Measurements from ENCODE around the gene FCHO1. TPM values are rescaled to one million over a fixed set of nuclear protein-coding genes. Genes with fewer than 3 reads are reported as not detected.

FCHO1 gene
- total and polyA plus RNA-seq, 10 of the 15 experiments (the other 5 are each of a cell fraction or from before 2014, with no cell fraction given): 0.14 to 45.8 (median 15.8) TPM

DNA sequence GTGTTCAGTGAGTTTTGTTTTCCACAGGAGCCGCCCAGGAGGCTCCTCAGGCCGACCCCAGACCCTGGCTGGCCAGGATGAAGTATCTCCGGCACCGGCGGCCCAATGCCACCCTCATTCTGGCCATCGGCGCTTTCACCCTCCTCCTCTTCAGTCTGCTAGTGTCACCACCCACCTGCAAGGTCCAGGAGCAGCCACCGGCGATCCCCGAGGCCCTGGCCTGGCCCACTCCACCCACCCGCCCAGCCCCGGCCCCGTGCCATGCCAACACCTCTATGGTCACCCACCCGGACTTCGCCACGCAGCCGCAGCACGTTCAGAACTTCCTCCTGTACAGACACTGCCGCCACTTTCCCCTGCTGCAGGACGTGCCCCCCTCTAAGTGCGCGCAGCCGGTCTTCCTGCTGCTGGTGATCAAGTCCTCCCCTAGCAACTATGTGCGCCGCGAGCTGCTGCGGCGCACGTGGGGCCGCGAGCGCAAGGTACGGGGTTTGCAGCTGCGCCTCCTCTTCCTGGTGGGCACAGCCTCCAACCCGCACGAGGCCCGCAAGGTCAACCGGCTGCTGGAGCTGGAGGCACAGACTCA lies 56.5 kb downstream of the FCHO1 start:
- in situ Hi-C loops (cut with MboI): no loop called here
- Histone ChIP-seq H3K36me3 (ENCODE audit: control insufficient read depth in 2 of 2, insufficient read depth in 2 of 2, low read length in 1 of 2) (no peaks in the 10 kb centered on the region), H3K9me3 (replicated peaks; ENCODE audit: control insufficient read depth, insufficient read depth, low read length) (no peaks in the 10 kb centered on the region), H4K20me1 (ENCODE audit: control insufficient read depth, insufficient read depth) (no peaks in the 10 kb centered on the region), H2AFZ (ENCODE audit: control insufficient read depth, low read depth, low read length) (no peak overlapping the region), H3K9ac (ENCODE audit: control insufficient read depth, insufficient read depth, low read length) (no peak overlapping the region), H3K79me2 (ENCODE audit: control insufficient read depth, insufficient read depth, low read length) (no peaks in the 10 kb centered on the region), H3K4me3 (no peak overlapping the region), H3K4me2 (ENCODE audit: control insufficient read depth, insufficient read depth) (no peak overlapping the region), H3K27ac (ENCODE audit: control insufficient read depth, insufficient read depth) (no peak overlapping the region), H3K4me1 (ENCODE audit: control insufficient read depth, insufficient read depth, low read length) (no peaks in the 10 kb centered on the region), H3K27me3 (replicated peaks in 1 of 2; ENCODE audit: control insufficient read depth in 2 of 2, insufficient read depth in 2 of 2, low read length in 1 of 2) (peaks cover 4% of the 10 kb centered on the region in 2 experiments; a peak in 3 of 4 replicates)
- ChIA-PET CTCF (interaction anchor here (1.0 kb wide), 1 partner anchor 49 kb away, joined by 3 read pairs; no protein-coding TSS in a partner anchor), POLR2A (no interaction called here), SMC1A (ENCODE audit: uncharacterized antibody, unreplicated experiment) (no interaction called here), RAD21 (ENCODE audit: unreplicated experiment) (no interaction called here)
- DNase-seq (ENCODE audit: low read depth, low spot score): no peak
- no TSS peak for BruUV-seq (replicated peaks)
- no peak for ATAC-seq
- no peak for FAIRE-seq
- intact Hi-C loops (cut with micrococcal nuclease; ENCODE audit: unreplicated experiment): no loop called here
- WGBS (ENCODE audit: insufficient coverage, insufficient replicate concordance, low lambda C conversion rate, missing lambda C conversion rate): 19% methylated on average over 34 of the region's 38 CpGs
- TF ChIP-seq ZZZ3 (IDR thresholded peaks at IDR 0.05; ENCODE audit: control insufficient read depth, insufficient read length, low read depth) (no peak), RCOR1 (conservative IDR thresholded peaks at IDR 0.05; ENCODE audit: low read depth, low read length) (no peak), RAD51 (IDR thresholded peaks at IDR 0.05) (no peak), SREBF2 (IDR thresholded peaks at IDR 0.05; ENCODE audit: low read length) (no peak), MXI1 (IDR thresholded peaks at IDR 0.05; ENCODE audit: low read depth, low read length) (no peak), SIX5 (IDR thresholded peaks at IDR 0.05; ENCODE audit: low read depth, low read length, severe bottlenecking) (no peak), EED (IDR thresholded peaks at IDR 0.05; ENCODE audit: low read depth) (no peak), SUZ12 (IDR thresholded peaks at IDR 0.05; ENCODE audit: unreplicated experiment) (no peak)
- TF ChIP-seq, protein P1, sequence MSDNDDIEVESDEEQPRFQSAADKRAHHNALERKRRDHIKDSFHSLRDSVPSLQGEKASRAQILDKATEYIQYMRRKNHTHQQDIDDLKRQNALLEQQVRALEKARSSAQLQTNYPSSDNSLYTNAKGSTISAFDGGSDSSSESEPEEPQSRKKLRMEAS (IDR thresholded peaks at IDR 0.05; ENCODE audit: low read depth, low read length): no peak
- TF ChIP-seq, protein P2, sequence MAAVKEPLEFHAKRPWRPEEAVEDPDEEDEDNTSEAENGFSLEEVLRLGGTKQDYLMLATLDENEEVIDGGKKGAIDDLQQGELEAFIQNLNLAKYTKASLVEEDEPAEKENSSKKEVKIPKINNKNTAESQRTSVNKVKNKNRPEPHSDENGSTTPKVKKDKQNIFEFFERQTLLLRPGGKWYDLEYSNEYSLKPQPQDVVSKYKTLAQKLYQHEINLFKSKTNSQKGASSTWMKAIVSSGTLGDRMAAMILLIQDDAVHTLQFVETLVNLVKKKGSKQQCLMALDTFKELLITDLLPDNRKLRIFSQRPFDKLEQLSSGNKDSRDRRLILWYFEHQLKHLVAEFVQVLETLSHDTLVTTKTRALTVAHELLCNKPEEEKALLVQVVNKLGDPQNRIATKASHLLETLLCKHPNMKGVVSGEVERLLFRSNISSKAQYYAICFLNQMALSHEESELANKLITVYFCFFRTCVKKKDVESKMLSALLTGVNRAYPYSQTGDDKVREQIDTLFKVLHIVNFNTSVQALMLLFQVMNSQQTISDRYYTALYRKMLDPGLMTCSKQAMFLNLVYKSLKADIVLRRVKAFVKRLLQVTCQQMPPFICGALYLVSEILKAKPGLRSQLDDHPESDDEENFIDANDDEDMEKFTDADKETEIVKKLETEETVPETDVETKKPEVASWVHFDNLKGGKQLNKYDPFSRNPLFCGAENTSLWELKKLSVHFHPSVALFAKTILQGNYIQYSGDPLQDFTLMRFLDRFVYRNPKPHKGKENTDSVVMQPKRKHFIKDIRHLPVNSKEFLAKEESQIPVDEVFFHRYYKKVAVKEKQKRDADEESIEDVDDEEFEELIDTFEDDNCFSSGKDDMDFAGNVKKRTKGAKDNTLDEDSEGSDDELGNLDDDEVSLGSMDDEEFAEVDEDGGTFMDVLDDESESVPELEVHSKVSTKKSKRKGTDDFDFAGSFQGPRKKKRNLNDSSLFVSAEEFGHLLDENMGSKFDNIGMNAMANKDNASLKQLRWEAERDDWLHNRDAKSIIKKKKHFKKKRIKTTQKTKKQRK (IDR thresholded peaks at IDR 0.05; ENCODE audit: low read depth, low read length): no peak
- TF ChIP-seq, protein P3, sequence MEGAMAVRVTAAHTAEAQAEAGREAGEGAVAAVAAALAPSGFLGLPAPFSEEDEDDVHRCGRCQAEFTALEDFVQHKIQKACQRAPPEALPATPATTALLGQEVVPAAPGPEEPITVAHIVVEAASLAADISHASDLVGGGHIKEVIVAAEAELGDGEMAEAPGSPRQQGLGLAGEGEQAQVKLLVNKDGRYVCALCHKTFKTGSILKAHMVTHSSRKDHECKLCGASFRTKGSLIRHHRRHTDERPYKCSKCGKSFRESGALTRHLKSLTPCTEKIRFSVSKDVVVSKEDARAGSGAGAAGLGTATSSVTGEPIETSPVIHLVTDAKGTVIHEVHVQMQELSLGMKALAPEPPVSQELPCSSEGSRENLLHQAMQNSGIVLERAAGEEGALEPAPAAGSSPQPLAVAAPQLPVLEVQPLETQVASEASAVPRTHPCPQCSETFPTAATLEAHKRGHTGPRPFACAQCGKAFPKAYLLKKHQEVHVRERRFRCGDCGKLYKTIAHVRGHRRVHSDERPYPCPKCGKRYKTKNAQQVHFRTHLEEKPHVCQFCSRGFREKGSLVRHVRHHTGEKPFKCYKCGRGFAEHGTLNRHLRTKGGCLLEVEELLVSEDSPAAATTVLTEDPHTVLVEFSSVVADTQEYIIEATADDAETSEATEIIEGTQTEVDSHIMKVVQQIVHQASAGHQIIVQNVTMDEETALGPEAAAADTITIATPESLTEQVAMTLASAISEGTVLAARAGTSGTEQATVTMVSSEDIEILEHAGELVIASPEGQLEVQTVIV (IDR thresholded peaks at IDR 0.05; ENCODE audit: borderline replicate concordance, partially characterized antibody): no peak
- TF ChIP-seq, protein P4, sequence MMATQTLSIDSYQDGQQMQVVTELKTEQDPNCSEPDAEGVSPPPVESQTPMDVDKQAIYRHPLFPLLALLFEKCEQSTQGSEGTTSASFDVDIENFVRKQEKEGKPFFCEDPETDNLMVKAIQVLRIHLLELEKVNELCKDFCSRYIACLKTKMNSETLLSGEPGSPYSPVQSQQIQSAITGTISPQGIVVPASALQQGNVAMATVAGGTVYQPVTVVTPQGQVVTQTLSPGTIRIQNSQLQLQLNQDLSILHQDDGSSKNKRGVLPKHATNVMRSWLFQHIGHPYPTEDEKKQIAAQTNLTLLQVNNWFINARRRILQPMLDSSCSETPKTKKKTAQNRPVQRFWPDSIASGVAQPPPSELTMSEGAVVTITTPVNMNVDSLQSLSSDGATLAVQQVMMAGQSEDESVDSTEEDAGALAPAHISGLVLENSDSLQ (IDR thresholded peaks at IDR 0.05): no peak
- TF ChIP-seq, protein P5, sequence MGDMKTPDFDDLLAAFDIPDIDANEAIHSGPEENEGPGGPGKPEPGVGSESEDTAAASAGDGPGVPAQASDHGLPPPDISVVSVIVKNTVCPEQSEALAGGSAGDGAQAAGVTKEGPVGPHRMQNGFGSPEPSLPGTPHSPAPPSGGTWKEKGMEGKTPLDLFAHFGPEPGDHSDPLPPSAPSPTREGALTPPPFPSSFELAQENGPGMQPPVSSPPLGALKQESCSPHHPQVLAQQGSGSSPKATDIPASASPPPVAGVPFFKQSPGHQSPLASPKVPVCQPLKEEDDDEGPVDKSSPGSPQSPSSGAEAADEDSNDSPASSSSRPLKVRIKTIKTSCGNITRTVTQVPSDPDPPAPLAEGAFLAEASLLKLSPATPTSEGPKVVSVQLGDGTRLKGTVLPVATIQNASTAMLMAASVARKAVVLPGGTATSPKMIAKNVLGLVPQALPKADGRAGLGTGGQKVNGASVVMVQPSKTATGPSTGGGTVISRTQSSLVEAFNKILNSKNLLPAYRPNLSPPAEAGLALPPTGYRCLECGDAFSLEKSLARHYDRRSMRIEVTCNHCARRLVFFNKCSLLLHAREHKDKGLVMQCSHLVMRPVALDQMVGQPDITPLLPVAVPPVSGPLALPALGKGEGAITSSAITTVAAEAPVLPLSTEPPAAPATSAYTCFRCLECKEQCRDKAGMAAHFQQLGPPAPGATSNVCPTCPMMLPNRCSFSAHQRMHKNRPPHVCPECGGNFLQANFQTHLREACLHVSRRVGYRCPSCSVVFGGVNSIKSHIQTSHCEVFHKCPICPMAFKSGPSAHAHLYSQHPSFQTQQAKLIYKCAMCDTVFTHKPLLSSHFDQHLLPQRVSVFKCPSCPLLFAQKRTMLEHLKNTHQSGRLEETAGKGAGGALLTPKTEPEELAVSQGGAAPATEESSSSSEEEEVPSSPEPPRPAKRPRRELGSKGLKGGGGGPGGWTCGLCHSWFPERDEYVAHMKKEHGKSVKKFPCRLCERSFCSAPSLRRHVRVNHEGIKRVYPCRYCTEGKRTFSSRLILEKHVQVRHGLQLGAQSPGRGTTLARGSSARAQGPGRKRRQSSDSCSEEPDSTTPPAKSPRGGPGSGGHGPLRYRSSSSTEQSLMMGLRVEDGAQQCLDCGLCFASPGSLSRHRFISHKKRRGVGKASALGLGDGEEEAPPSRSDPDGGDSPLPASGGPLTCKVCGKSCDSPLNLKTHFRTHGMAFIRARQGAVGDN (IDR thresholded peaks at IDR 0.05): no peak

All from GM12878 (cell line).